Glutamatergic neuron (in vitro differentiated cells): ENCODE data around the gene RBFOX2. TPM values are rescaled to one million over a fixed set of nuclear protein-coding genes. Genes with fewer than 3 reads are reported as not detected.

Source experiments
- DNase-seq: peaks from one replicate; pipeline ENCODE4 v3.0.0; 2022
- H3K27ac Mint-ChIP-seq: one replicate; pipeline ENCODE4 v1.8.0; 2020; ENCODE audit warnings: mild to moderate bottlenecking, mixed read lengths, inconsistent platforms; ENCODE audit not compliant: unreplicated experiment
- H3K27me3 Mint-ChIP-seq: one replicate; pipeline ENCODE4 v1.8.0; 2020; ENCODE audit warnings: mild to moderate bottlenecking, moderate library complexity, mixed read lengths, inconsistent platforms; ENCODE audit not compliant: unreplicated experiment
- H3K36me3 Mint-ChIP-seq: one replicate; pipeline ENCODE4 v1.8.0; 2020; ENCODE audit warnings: mild to moderate bottlenecking, mixed read lengths, inconsistent platforms; ENCODE audit not compliant: unreplicated experiment
- H3K4me1 Mint-ChIP-seq: one replicate; pipeline ENCODE4 v1.8.0; 2020; ENCODE audit warnings: mild to moderate bottlenecking, low read depth, mixed read lengths, inconsistent platforms; ENCODE audit not compliant: unreplicated experiment
- H3K4me3 Mint-ChIP-seq: one replicate; pipeline ENCODE4 v1.8.0; 2020; ENCODE audit warnings: mild to moderate bottlenecking, mixed read lengths, inconsistent platforms; ENCODE audit not compliant: unreplicated experiment
- H3K9me3 Mint-ChIP-seq: one replicate; pipeline ENCODE4 v1.8.0; 2020; ENCODE audit warnings: mild to moderate bottlenecking, moderate library complexity, mixed read lengths, inconsistent platforms; ENCODE audit not compliant: unreplicated experiment
- total RNA-seq: library from RNA; stranded (reverse); fragmentation: NEBNext Ultra II Directional; extraction: Animal tissue kit (Norgen Biotek cat#: 25700); gene quantifications from one replicate; pipeline ENCODE4 v1.2.1, GENCODE V29; 2021; ENCODE audit not compliant: unreplicated experiment
- TF ChIP-seq, protein P1 (sequence below): fragments of 200-600 bp; sonication (generic); IDR thresholded peaks from one replicate; pipeline ENCODE4 v1.5.0; 2021; ENCODE audit not compliant: partially characterized antibody, unreplicated experiment

Gene RBFOX2
- total RNA-seq, 1 donor from 2014 or later: 380 TPM

DNA sequence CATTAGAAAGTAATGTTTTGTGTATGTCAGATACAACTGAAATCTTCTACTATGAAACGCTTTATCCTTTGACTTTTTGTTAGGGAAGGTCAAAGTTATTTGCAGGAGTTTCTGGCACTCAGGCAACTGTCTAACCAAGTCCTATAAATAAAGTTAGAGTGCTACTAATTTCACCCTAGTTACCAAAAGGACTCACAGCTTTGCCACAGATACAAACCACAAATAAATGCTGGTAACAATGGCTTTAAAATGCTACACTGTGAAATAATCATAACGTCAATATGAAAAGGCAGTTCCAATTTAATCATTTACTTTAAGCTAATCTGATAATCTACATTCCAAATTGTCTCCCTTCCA is 124.3 kb downstream of the RBFOX2 start:
- Mint-ChIP-seq H3K4me1 (peaks cover 29% of the 10 kb centered on the region), H3K27me3 (peaks cover 2% of the 10 kb centered on the region), H3K36me3 (peaks cover 4% of the 10 kb centered on the region), H3K4me3 (no peak overlapping the region), H3K9me3 (no peaks in the 10 kb centered on the region), H3K27ac (no peak overlapping the region)
- TF ChIP-seq, protein P1, sequence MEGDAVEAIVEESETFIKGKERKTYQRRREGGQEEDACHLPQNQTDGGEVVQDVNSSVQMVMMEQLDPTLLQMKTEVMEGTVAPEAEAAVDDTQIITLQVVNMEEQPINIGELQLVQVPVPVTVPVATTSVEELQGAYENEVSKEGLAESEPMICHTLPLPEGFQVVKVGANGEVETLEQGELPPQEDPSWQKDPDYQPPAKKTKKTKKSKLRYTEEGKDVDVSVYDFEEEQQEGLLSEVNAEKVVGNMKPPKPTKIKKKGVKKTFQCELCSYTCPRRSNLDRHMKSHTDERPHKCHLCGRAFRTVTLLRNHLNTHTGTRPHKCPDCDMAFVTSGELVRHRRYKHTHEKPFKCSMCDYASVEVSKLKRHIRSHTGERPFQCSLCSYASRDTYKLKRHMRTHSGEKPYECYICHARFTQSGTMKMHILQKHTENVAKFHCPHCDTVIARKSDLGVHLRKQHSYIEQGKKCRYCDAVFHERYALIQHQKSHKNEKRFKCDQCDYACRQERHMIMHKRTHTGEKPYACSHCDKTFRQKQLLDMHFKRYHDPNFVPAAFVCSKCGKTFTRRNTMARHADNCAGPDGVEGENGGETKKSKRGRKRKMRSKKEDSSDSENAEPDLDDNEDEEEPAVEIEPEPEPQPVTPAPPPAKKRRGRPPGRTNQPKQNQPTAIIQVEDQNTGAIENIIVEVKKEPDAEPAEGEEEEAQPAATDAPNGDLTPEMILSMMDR: no peak
- DNase-seq: no peak

DNA sequence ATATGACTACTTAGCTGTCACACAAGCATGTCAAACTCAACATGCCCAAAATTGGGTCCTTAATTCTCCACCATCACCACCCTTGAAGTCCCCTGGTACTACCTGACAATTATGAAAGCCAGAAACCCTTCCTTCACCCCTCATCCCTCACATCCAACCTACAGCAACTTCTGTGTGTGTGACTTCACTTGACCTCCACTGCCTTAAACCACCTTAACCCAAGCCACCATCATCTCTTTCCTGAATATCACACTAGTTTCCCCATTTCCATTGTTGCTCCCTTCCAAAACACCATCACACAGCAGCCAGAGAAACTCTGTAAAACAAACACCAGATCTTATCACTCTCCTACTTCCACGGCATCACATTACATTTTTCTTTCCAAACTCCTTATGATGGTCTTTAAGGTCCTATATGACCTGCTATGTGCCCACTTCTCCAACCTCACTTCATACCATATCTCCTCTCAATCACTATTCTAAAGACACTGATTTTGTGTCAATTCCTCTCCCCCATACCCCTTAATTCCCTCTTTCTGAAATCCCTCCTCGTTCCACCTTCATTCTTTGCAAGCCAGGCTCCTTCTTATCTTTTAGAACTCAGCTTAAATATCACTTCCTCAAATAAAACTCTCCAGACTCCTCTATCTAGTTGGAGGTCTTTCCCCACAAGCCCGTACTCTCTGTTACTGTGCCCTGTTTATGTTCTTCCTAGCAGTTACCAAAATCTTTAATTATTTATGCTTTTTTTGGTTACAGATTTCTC is 124.9 kb downstream of the RBFOX2 start:
- Mint-ChIP-seq H3K4me1 (peaks cover 29% of the 10 kb centered on the region), H3K27ac (no peak overlapping the region), H3K4me3 (no peak overlapping the region), H3K9me3 (no peaks in the 10 kb centered on the region), H3K36me3 (peaks cover 4% of the 10 kb centered on the region), H3K27me3 (peaks cover 2% of the 10 kb centered on the region)
- no peak for DNase-seq
- TF ChIP-seq, protein P1: no peak

GRCh38 chr22:35900483-35901168 is 128.0 kb downstream of the RBFOX2 start:
- Mint-ChIP-seq H3K27me3 (peaks cover 2% of the 10 kb centered on the region), H3K27ac (peak overlapping the region; percentile 52), H3K4me3 (peak overlapping the region; percentile 56), H3K4me1 (peaks cover 37% of the 10 kb centered on the region), H3K9me3 (no peaks in the 10 kb centered on the region), H3K36me3 (peaks cover 4% of the 10 kb centered on the region)
- DNase-seq: no peak
- TF ChIP-seq, protein P1: no peak

DNA sequence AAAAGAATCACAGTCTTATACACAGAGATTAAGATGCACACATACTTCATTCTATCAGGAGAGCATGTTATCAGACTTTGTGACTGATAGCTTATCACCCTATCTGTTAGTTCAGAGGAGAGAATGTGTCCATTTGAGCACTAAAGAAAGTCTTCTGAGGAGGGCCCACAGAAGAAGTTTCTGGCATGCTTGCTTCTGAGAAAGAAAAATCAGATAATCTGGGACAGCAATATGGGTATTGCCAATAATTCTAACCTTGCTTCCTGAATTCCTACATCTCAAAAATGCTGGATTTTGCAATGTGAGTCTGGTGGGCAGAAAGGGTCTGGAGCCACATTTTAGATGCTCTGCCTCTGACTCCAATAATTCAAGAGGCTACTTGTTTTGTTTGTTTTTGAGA is 128.9 kb downstream of the RBFOX2 start:
- Mint-ChIP-seq H3K27me3 (peaks cover 2% of the 10 kb centered on the region), H3K4me1 (peaks cover 44% of the 10 kb centered on the region), H3K4me3 (no peak overlapping the region), H3K27ac (no peak overlapping the region), H3K36me3 (peaks cover 4% of the 10 kb centered on the region), H3K9me3 (no peaks in the 10 kb centered on the region)
- TF ChIP-seq, protein P1: no peak
- no peak for DNase-seq
